Lower leg skin (tissue), 3 donors: ENCODE results near the gene MVK.

ENCODE experiments used
- CTCF ChIP-seq, 3 donors: fragments of 450-650 bp; IDR thresholded peaks; one replicate each; pipeline ENCODE4 v1.5.1; 2016; ENCODE audit warnings: antibody characterized with exemption in 3 of 3, mild to moderate bottlenecking in 3 of 3, moderate library complexity in 2 of 3
- POLR2A ChIP-seq, 2 donors: fragments of 450-650 bp; IDR thresholded peaks; one replicate each; pipeline ENCODE4 v1.6.1; 2016 to 2017; ENCODE audit warnings: antibody characterized with exemption in 2 of 2, mild to moderate bottlenecking in 1 of 2, moderate library complexity in 1 of 2

- TF ChIP-seq CTCF (IDR thresholded peaks at IDR 0.05) (no peak), POLR2A (IDR thresholded peaks at IDR 0.05) (no peak)
Observed at GRCh38 chr12:109578330-109578927, 4.8 kb downstream of the MVK start.
